Neural progenitor cell (in vitro differentiated cells): ENCODE data around the gene KRTAP4-4.

Experiments
- CTCF ChIP-seq: fragments of 200-600 bp; sonication (generic); IDR thresholded peaks from 2 replicates; pipeline ENCODE4 v1.5.1; 2017; ENCODE audit warnings: antibody characterized with exemption, mild to moderate bottlenecking
- EZH2 ChIP-seq: fragments of 200-600 bp; sonication (generic); IDR thresholded peaks from 2 replicates; pipeline ENCODE4 v1.6.1; 2017; ENCODE audit warnings: antibody characterized with exemption, mild to moderate bottlenecking, moderate library complexity
- EZH2phosphoT487 ChIP-seq: fragments of 200-600 bp; sonication (generic); IDR thresholded peaks from 2 replicates; pipeline ENCODE4 v1.6.1; 2017; ENCODE audit warnings: antibody characterized with exemption

DNA sequence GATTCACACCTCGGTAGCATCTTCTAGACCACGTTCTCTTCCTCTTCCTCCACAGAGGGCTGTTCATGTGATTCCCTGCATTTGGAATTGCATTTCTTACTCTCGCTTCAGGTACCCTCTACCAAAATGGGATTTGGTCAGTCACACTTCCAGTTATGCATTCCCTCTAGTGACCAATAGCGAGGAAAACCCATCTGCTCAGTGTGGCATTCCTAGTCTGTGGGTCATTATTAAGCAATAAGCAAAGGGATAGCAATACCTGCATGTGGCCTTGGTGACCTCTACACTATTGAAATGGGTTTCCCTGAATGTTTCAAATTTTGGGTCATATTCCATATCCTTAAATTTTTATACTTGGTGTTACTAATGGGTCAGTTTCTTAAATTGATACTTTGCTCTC is 10.5 kb downstream of the KRTAP4-4 start:
- TF ChIP-seq CTCF (no peak), EZH2 (no peak), EZH2phosphoT487 (no peak)
